ENCODE measurements around the gene FOXJ3.

Gene FOXJ3

GRCh38 chr1:42368096-42368795, 33.2 kb upstream of the FOXJ3 start:
- H3K4me3 ChIP-seq: no peak overlapping the region
- no peak overlapping the region for H3K9ac ChIP-seq (ENCODE audit: insufficient read length)
- H3K9me3 ChIP-seq (ENCODE audit: low read depth, low read length): no peaks in the 10 kb centered on the region
- DNase-seq (ENCODE audit: low read depth, low spot score): no peak
- TF ChIP-seq EZH2 (IDR thresholded peaks at IDR 0.05) (no peak), POLR2AphosphoS5 (IDR thresholded peaks at IDR 0.05; ENCODE audit: borderline replicate concordance, low read depth, low read length) (no peak), FOXP2 (optimal IDR thresholded peaks at IDR 0.05; ENCODE audit: control extremely low read depth, extremely low read length, insufficient read depth) (no peak)
- H3K36me3 ChIP-seq (ENCODE audit: insufficient read depth, low read length): no peaks in the 10 kb centered on the region
- H3K27ac ChIP-seq: no peak overlapping the region

DNA sequence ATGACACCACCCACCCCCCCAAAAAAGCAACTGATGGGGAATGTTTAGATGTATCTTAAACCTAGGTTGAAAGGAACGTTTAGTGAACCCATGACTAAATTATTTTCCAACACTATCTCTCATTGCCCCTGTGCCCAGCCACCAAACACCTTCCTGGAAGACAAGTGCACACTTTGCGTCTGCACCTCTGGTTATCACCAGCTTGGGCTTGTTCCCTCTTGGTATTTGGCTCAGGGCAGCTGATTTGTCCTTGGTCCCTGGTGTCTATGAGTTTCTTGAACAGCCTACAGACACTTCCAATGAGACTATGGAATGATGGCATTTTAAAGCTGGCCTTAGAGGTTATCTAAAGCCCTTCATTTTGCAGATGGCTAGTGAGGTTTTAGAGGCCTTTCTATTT, 30.1 kb upstream of the FOXJ3 start:
- TF ChIP-seq EZH2 (IDR thresholded peaks at IDR 0.05) (no peak), FOXP2 (optimal IDR thresholded peaks at IDR 0.05; ENCODE audit: control extremely low read depth, extremely low read length, insufficient read depth) (no peak), POLR2AphosphoS5 (IDR thresholded peaks at IDR 0.05; ENCODE audit: borderline replicate concordance, low read depth, low read length) (no peak)
- Histone ChIP-seq H3K27ac (no peak overlapping the region), H3K4me3 (no peak overlapping the region), H3K9me3 (ENCODE audit: low read depth, low read length) (no peaks in the 10 kb centered on the region), H3K9ac (ENCODE audit: insufficient read length) (no peak overlapping the region), H3K36me3 (ENCODE audit: insufficient read depth, low read length) (no peaks in the 10 kb centered on the region)
- no peak for DNase-seq (ENCODE audit: low read depth, low spot score)

GRCh38 chr1:42364542-42364941, 29.5 kb upstream of the FOXJ3 start:
- no peak overlapping the region for H3K4me3 ChIP-seq
- DNase-seq (ENCODE audit: low read depth, low spot score): no peak
- H3K36me3 ChIP-seq (ENCODE audit: insufficient read depth, low read length): no peaks in the 10 kb centered on the region
- H3K9me3 ChIP-seq (ENCODE audit: low read depth, low read length): no peaks in the 10 kb centered on the region
- TF ChIP-seq FOXP2 (optimal IDR thresholded peaks at IDR 0.05; ENCODE audit: control extremely low read depth, extremely low read length, insufficient read depth): no peak
- no peak for TF ChIP-seq POLR2AphosphoS5 (IDR thresholded peaks at IDR 0.05; ENCODE audit: borderline replicate concordance, low read depth, low read length)
- no peak for TF ChIP-seq EZH2 (IDR thresholded peaks at IDR 0.05)
- H3K27ac ChIP-seq: no peak overlapping the region
- H3K9ac ChIP-seq (ENCODE audit: insufficient read length): no peak overlapping the region

GRCh38 chr1:42364089-42364488, 29.1 kb upstream of the FOXJ3 start:
- H3K9me3 ChIP-seq (ENCODE audit: low read depth, low read length): no peaks in the 10 kb centered on the region
- no peaks in the 10 kb centered on the region for H3K36me3 ChIP-seq (ENCODE audit: insufficient read depth, low read length)
- TF ChIP-seq POLR2AphosphoS5 (IDR thresholded peaks at IDR 0.05; ENCODE audit: borderline replicate concordance, low read depth, low read length) (no peak), EZH2 (IDR thresholded peaks at IDR 0.05) (no peak), FOXP2 (optimal IDR thresholded peaks at IDR 0.05; ENCODE audit: control extremely low read depth, extremely low read length, insufficient read depth) (no peak)
- no peak for DNase-seq (ENCODE audit: low read depth, low spot score)
- H3K27ac ChIP-seq: no peak overlapping the region
- H3K9ac ChIP-seq (ENCODE audit: insufficient read length): no peak overlapping the region
- H3K4me3 ChIP-seq: no peak overlapping the region

DNA sequence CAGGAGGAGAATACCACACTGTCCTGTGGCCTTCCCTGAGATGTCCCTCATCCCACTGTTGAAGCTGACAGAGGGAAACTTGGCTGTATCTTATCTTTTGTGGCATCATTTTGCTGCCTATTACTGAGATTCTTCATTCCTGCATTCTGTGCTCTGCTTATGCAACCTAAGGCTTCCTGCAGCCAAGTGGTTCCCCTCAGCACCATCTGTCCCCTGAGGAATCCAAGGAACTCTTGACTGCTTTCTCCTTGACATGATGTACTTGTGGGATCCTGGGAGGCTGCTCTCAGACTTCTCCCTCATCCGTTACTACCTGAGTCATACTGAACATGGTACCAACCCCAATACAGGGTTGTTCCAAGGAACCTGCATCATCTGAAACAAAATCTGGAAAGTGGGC, 24.4 kb upstream of the FOXJ3 start:
- no peak for DNase-seq (ENCODE audit: low read depth, low spot score)
- Histone ChIP-seq H3K4me3 (no peak overlapping the region), H3K9ac (ENCODE audit: insufficient read length) (no peak overlapping the region), H3K36me3 (ENCODE audit: insufficient read depth, low read length) (no peaks in the 10 kb centered on the region), H3K9me3 (ENCODE audit: low read depth, low read length) (no peaks in the 10 kb centered on the region), H3K27ac (no peak overlapping the region)
- TF ChIP-seq POLR2AphosphoS5 (IDR thresholded peaks at IDR 0.05; ENCODE audit: borderline replicate concordance, low read depth, low read length) (no peak), FOXP2 (optimal IDR thresholded peaks at IDR 0.05; ENCODE audit: control extremely low read depth, extremely low read length, insufficient read depth) (no peak), EZH2 (IDR thresholded peaks at IDR 0.05) (no peak)

- Histone ChIP-seq H3K4me3 (no peak overlapping the region), H3K27ac (no peak overlapping the region), H3K36me3 (ENCODE audit: insufficient read depth, low read length) (no peaks in the 10 kb centered on the region), H3K9me3 (ENCODE audit: low read depth, low read length) (no peaks in the 10 kb centered on the region), H3K9ac (ENCODE audit: insufficient read length) (no peak overlapping the region)
- TF ChIP-seq FOXP2 (optimal IDR thresholded peaks at IDR 0.05; ENCODE audit: control extremely low read depth, extremely low read length, insufficient read depth) (no peak), POLR2AphosphoS5 (IDR thresholded peaks at IDR 0.05; ENCODE audit: borderline replicate concordance, low read depth, low read length) (no peak), EZH2 (IDR thresholded peaks at IDR 0.05) (no peak)
- DNase-seq (ENCODE audit: low read depth, low spot score): no peak
These were observed 23.8 kb upstream of the FOXJ3 start for GRCh38 chr1:42358791-42359190.

DNA sequence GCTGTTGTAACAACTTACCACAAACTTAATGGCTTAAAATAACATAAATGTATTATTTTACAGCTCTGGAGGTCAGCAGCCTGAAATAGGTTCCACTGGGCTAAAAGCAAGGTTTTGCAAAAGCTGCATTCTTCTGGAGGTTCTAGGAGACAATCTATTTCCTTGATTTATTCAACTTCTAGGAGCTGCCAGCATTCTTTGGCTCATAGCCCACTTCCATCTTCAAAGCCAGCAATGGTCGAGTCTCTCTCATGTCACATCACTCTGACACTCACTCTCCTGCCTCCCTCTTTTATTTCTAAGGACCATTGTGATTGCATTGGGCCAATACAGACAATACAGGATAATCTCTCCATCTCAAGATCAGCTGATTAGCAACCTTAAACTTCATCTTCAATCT, 15.1 kb upstream of the FOXJ3 start:
- no peaks in the 10 kb centered on the region for H3K36me3 ChIP-seq (ENCODE audit: insufficient read depth, low read length)
- no peak overlapping the region for H3K9ac ChIP-seq (ENCODE audit: insufficient read length)
- no peak overlapping the region for H3K4me3 ChIP-seq
- TF ChIP-seq EZH2 (IDR thresholded peaks at IDR 0.05): no peak
- no peak for TF ChIP-seq POLR2AphosphoS5 (IDR thresholded peaks at IDR 0.05; ENCODE audit: borderline replicate concordance, low read depth, low read length)
- TF ChIP-seq FOXP2 (optimal IDR thresholded peaks at IDR 0.05; ENCODE audit: control extremely low read depth, extremely low read length, insufficient read depth): no peak
- no peaks in the 10 kb centered on the region for H3K9me3 ChIP-seq (ENCODE audit: low read depth, low read length)
- no peak for DNase-seq (ENCODE audit: low read depth, low spot score)
- no peak overlapping the region for H3K27ac ChIP-seq

GRCh38 chr1:42348498-42348897, 13.5 kb upstream of the FOXJ3 start:
- Histone ChIP-seq H3K4me3 (no peak overlapping the region), H3K36me3 (ENCODE audit: insufficient read depth, low read length) (no peaks in the 10 kb centered on the region), H3K9ac (ENCODE audit: insufficient read length) (no peak overlapping the region), H3K9me3 (ENCODE audit: low read depth, low read length) (no peaks in the 10 kb centered on the region), H3K27ac (no peak overlapping the region)
- TF ChIP-seq POLR2AphosphoS5 (IDR thresholded peaks at IDR 0.05; ENCODE audit: borderline replicate concordance, low read depth, low read length) (no peak), FOXP2 (optimal IDR thresholded peaks at IDR 0.05; ENCODE audit: control extremely low read depth, extremely low read length, insufficient read depth) (no peak), EZH2 (IDR thresholded peaks at IDR 0.05) (no peak)
- DNase-seq (ENCODE audit: low read depth, low spot score): no peak

GRCh38 chr1:42343049-42343448, 8.0 kb upstream of the FOXJ3 start:
- no peak overlapping the region for H3K27ac ChIP-seq
- no peak for DNase-seq (ENCODE audit: low read depth, low spot score)
- H3K4me3 ChIP-seq: no peak overlapping the region
- TF ChIP-seq FOXP2 (optimal IDR thresholded peaks at IDR 0.05; ENCODE audit: control extremely low read depth, extremely low read length, insufficient read depth): no peak
- TF ChIP-seq EZH2 (IDR thresholded peaks at IDR 0.05): no peak
- no peak for TF ChIP-seq POLR2AphosphoS5 (IDR thresholded peaks at IDR 0.05; ENCODE audit: borderline replicate concordance, low read depth, low read length)
- H3K36me3 ChIP-seq (ENCODE audit: insufficient read depth, low read length): no peaks in the 10 kb centered on the region
- H3K9me3 ChIP-seq (ENCODE audit: low read depth, low read length): no peaks in the 10 kb centered on the region
- H3K9ac ChIP-seq (ENCODE audit: insufficient read length): no peak overlapping the region
